HEK293T (cell line): ENCODE data around the gene PRKRIP1.

Source experiments
- ARNT ChIP-seq: fragments of 450-650 bp; IDR thresholded peaks from 2 replicates; pipeline ENCODE4 v1.6.1; 2017; ENCODE audit warnings: mild to moderate bottlenecking
- BHLHE40 ChIP-seq: fragments of 450-650 bp; IDR thresholded peaks from 2 replicates; pipeline ENCODE4 v1.6.1; 2016; ENCODE audit warnings: mild to moderate bottlenecking, moderate library complexity, borderline replicate concordance
- CTBP1 ChIP-seq: fragments of 450-650 bp; IDR thresholded peaks from 2 replicates; pipeline ENCODE4 v1.6.1; 2016; ENCODE audit warnings: borderline replicate concordance
- ELF4 ChIP-seq: fragments of 450-650 bp; IDR thresholded peaks from 2 replicates; pipeline ENCODE4 v1.6.1; 2017; ENCODE audit warnings: antibody characterized with exemption
- FOXA1 ChIP-seq: fragments of 450-650 bp; IDR thresholded peaks from 2 replicates; pipeline ENCODE4 v1.6.1; 2016; ENCODE audit warnings: mild to moderate bottlenecking
- FOXK2 ChIP-seq: fragments of 450-650 bp; IDR thresholded peaks from 2 replicates; pipeline ENCODE4 v1.6.1; 2016; ENCODE audit warnings: mild to moderate bottlenecking
- FOXM1 ChIP-seq: fragments of 450-650 bp; IDR thresholded peaks from 2 replicates; pipeline ENCODE4 v1.6.1; 2017; ENCODE audit warnings: mild to moderate bottlenecking, borderline replicate concordance
- NFRKB ChIP-seq: fragments of 450-650 bp; IDR thresholded peaks from 2 replicates; pipeline ENCODE4 v1.6.1; 2016; ENCODE audit warnings: mild to moderate bottlenecking, moderate library complexity
- PKNOX1 ChIP-seq: fragments of 450-650 bp; IDR thresholded peaks from 2 replicates; pipeline ENCODE4 v1.6.1; 2016
- SUZ12 ChIP-seq: fragments of 450-650 bp; IDR thresholded peaks from 2 replicates; pipeline ENCODE4 v1.6.1; 2016; ENCODE audit warnings: mild to moderate bottlenecking
- TARDBP ChIP-seq: fragments of 450-650 bp; IDR thresholded peaks from 2 replicates; pipeline ENCODE4 v1.6.1; 2016
- ZNF384 ChIP-seq: fragments of 450-650 bp; IDR thresholded peaks from 2 replicates; pipeline ENCODE4 v1.6.1; 2016

DNA sequence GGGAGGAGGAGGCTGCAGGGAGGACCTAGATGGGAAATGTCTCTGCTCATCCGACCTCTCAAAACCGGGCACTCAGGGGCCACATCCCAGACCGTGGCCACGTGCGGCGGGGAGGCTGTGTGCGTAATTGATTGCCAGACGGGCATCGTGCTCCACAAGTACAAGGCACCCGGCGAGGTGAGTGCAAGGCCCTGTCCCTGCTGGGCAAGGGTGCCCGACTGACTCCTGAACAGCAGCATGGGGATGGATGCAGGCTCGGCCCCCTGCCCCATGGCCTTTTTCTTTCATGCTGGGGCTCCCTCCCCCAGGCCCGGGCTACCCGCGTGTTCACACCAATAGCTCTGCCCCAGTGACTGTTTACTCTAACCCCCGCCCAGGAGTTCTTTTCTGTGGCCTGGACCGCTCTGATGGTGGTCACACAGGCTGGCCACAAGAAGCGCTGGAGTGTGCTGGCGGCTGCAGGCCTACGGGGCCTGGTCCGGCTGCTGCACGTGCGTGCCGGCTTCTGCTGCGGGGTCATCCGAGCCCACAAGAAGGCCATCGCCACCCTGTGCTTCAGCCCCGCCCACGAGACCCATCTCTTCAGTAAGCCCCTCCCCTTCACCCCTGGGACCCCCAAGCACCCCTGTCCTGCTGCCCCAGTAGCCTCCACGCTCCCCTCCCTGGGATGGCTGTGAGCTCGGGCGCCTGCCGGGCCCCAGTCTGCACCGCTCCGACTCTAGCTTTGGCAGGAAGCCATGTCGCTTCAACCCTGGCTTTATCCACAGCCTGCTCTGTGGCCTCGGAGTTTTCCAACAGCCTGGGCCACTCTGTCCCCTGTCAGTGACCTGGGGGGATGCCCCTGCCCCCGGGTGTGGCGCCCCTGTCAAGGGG lies 72.6 kb downstream of the PRKRIP1 start:
- TF ChIP-seq TARDBP: no peak
- TF ChIP-seq FOXK2: no peak
- no peak for TF ChIP-seq ELF4
- no peak for TF ChIP-seq CTBP1
- no peak for TF ChIP-seq FOXA1
- TF ChIP-seq FOXM1: no peak
- TF ChIP-seq SUZ12: no peak
- no peak for TF ChIP-seq ARNT
- TF ChIP-seq ZNF384: no peak
- TF ChIP-seq PKNOX1: no peak
- TF ChIP-seq BHLHE40: no peak
- no peak for TF ChIP-seq NFRKB
